Measurements from ENCODE around the gene FBH1.
A peak's percentile ranks its signal among the peaks of the same experiment; 100 is the strongest.

FBH1 gene

DNA sequence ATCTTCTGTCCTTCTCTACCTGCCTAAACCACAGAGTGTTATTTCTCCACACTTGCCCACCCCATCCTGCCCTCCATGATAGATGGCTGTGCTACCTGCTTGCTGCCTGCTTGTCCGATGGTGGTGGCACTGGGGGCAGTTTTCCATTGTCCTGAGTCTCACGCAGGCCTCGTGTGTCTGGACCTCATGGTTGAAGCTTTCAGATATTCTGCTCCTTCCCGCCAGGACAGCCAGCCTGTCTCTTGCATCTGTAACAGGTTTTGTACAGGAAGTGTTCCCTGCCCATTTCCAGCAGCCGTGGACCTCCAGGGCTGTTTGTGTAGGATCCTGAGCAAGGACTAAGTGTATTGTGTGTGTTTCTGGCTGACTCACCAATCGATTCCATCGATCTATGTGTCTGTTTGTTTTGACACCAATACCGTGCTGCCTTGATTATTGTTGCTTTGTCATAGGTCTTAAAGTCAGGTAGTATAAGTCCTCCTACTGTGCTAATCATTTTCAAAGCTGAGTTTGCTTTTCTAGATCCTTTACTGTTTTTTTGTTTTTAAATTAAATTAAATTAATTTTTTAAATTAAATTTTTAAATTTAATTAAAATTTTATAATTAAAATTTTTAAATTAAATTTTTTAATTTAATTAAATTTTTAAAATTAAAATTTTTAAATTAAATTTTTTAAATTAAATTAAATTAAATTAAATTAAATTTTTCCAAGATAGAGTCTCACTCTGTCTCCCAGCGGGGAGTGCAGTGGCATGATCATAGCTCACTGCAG, 78.8 kb downstream of the FBH1 start:
- DNase-seq (ENCODE audit: extremely low read depth, low read depth) = no peak
- TF ChIP-seq, protein P1, sequence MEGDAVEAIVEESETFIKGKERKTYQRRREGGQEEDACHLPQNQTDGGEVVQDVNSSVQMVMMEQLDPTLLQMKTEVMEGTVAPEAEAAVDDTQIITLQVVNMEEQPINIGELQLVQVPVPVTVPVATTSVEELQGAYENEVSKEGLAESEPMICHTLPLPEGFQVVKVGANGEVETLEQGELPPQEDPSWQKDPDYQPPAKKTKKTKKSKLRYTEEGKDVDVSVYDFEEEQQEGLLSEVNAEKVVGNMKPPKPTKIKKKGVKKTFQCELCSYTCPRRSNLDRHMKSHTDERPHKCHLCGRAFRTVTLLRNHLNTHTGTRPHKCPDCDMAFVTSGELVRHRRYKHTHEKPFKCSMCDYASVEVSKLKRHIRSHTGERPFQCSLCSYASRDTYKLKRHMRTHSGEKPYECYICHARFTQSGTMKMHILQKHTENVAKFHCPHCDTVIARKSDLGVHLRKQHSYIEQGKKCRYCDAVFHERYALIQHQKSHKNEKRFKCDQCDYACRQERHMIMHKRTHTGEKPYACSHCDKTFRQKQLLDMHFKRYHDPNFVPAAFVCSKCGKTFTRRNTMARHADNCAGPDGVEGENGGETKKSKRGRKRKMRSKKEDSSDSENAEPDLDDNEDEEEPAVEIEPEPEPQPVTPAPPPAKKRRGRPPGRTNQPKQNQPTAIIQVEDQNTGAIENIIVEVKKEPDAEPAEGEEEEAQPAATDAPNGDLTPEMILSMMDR (IDR thresholded peaks at IDR 0.05; ENCODE audit: low read depth, low read length) = no peak

DNA sequence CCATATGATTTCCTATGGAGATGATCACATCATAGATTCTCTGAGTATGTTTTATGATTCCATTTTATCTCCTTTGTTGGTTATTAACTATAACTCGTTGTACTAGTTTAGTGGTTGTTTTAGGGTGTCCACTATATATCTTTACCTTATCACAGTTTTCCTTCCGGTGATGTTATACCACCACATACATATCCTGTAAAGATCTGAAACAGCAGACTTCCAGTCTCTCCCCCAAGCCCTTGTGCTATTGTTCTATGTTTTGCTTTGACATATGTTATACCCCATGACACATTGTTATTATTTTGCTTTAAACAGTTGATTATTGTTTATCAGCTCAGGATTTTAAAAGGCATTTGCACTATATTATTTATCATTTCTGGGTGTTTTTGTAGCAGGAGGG, 80.0 kb downstream of the FBH1 start:
- TF ChIP-seq, protein P1 (IDR thresholded peaks at IDR 0.05; ENCODE audit: low read depth, low read length) = no peak
- DNase-seq (ENCODE audit: extremely low read depth, low read depth) = no peak

DNA sequence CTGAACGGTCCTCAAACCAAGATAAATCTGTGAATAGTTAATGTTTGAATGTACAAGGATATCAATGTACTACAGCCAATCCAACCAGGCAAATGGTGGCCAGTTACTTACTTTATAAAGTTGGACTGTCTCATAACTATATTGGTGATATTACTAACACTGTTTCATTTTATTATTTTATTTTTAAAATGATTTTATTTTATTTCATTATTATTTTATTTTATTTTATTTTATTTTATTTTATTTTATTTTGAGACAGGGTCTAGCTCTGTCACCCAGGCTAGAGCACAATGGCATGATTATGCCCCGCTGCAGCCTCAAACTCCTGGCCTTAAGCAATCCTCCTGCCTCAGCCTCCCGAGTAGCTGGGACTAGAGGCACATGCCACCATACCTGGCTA, 80.5 kb downstream of the FBH1 start:
- no peak for DNase-seq (ENCODE audit: extremely low read depth, low read depth)
- TF ChIP-seq, protein P1 (IDR thresholded peaks at IDR 0.05; ENCODE audit: low read depth, low read length) = no peak

DNA sequence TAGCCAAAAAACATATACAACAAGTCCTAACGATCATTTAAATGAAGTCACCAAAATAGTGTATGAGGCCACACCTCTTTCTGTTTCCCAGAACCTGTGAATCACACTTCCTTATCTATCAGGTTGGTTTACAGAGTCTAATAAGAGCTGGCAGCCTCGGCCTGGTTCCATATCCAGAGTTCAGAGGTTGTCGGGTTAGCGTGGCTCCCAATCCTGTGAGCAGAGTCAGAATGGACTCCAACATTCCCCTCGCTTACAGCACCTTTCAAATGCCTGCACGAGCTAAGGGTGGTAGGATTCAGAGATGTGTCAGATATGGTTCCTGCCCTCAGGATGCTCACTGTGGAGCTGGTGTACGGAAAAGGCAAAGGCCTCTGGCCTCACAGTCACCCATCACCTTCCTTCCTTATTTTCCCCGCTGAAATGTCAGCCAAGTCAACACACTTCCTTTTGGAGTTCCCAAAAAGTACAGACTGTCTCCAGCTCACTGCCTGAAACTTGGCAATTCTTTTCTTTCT, 81.3 kb downstream of the FBH1 start:
- DNase-seq (ENCODE audit: extremely low read depth, low read depth) = no peak

DNA sequence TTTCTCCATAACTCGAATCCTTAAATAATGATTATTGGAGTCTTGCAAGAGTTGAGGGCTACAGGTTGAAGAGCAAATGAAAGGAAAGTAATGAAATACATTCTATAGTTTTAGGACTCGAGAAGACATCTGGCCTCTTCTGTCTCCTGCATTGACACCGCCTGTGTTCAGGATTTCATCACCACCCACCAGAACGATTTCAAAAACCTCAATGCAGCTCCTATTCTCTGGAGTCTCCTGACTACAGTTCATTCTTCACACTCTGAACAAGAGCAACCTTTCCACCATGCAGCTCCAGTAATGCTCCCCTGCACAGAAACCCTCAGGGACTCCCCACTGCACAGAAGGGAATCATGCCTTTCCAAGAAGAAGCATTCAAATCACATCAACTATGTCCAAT, 81.8 kb downstream of the FBH1 start:
- DNase-seq (ENCODE audit: extremely low read depth, low read depth) = no peak
- TF ChIP-seq, protein P1 (IDR thresholded peaks at IDR 0.05; ENCODE audit: low read depth, low read length) = no peak

More for the DNA sequence above, 81.3 kb downstream of the FBH1 start:
- TF ChIP-seq, protein P1 (IDR thresholded peaks at IDR 0.05; ENCODE audit: low read depth, low read length) = no peak

DNA sequence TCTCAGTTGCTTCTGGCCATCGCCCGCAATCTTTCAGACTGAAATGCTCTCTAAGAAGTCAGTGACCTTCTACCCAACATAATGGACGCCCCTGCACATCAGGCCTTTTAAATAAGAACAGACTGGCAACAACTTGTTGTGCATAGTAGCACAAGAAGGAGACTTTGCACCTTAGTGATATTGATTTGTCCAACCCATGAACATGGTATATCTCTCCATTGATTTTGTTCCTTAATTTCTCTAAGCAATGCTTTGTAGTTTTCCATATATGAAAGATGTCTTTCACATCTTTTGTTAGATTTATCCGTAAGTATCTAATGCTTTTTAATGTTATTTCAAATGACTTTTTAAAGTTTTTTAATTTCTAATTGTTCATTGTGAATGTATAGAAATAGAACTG, 83.0 kb downstream of the FBH1 start:
- TF ChIP-seq, protein P1 (IDR thresholded peaks at IDR 0.05; ENCODE audit: low read depth, low read length) = no peak

DNA sequence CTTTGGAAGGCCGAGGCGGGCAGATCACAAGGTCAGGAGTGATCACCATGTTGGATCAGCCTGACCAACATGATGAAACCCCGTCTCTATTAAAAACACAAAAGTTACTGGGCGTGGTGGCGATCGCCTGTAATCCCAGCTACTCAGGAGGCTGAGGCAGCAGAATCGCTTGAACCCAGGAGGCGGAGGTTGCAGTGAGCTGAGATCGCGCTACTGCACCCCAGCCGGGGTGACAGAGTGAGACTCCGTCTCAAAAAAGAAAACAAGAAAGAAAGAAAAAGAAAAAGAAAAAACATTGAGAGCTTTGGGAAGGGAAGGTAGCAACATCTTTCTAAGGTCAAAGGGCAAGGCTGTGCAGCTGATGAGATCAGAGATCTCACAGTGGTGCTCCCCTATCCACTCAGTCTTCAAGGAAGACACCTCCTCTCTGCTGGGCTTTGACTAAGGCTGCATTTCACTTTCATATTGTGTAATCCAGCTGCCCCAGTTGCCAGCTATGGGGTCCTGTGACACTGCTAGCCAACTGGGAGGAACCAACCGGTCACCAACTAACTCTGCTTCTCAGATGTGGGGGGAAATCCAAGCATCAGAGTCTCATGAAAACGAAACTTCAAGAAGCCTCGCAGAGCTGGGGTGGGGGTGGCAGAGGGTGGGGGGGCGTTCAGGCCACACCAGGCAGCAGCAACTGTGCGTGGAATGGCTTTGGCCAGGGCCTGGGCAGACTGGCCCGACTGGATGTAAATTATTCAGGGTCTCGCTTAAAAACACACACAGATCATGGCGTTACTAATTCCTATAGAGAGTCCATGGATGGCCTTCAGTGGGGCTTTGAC, 85.8 kb downstream of the FBH1 start:
- peak; percentile 37 for DNase-seq (ENCODE audit: extremely low read depth, low read depth)
- TF ChIP-seq, protein P1 (IDR thresholded peaks at IDR 0.05; ENCODE audit: low read depth, low read length) = no peak

More for the DNA sequence above, 83.0 kb downstream of the FBH1 start:
- no peak for DNase-seq (ENCODE audit: extremely low read depth, low read depth)

Measured in AG09319 (cell line).